ENCODE data around the gene NFATC1.

The NFATC1 gene

DNA sequence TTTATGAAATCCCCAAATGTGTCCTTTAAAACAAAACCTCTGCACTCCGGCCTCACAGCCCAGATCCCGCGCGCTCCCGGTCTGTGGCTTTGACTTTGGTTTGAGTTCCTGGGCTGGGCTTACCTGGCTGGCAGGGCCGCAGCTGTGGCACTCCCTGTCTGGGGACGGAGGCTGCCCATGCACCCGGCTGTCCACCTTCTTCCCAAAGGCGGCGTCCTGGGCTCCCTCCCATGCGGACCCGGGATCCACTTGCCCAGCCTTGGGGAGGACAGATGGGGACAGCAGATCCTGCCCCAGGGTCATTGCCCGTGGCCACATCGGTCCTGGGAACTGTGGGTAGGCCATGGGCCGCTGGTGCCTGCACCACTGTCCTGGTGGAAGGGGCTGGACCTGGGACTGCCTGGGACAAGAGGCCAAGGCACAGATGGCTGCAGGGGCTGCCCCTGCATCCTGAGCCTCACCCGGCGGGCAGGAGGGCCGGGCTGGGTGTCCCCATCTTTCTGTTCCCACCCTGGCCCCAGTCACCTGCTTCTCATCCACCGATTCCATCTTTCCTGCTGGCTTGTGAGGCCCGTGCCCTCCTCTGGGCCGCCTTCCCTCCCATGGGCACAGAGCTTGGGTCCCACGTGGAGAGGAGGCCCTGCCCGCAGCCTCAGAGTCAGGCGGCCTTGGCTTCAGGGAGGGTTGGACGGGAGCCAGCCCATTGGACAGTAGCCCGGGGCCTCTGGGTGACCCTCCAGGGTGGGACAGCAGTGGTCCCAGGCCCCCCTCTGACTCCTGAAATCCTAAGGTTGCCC is 27.7 kb downstream of the NFATC1 start:
- Histone ChIP-seq H3K9me2 (replicated peaks; ENCODE audit: control insufficient read depth, low read length) (no peaks in the 10 kb centered on the region), H3K79me2 (ENCODE audit: control insufficient read depth, low read length) (peaks cover 50% of the 10 kb centered on the region), H3K4me3 (ENCODE audit: low read length) (no peak overlapping the region), H3K36me3 (ENCODE audit: control insufficient read depth, low read length) (peaks cover 15% of the 10 kb centered on the region), H3K27me3 (ENCODE audit: control insufficient read depth, low read length) (no peaks in the 10 kb centered on the region), H4K20me1 (ENCODE audit: control insufficient read depth, insufficient read depth, low read depth, low read length) (peaks cover 2% of the 10 kb centered on the region; the same call in 1 of the 2 replicates), H3K27ac (ENCODE audit: low read depth, low read length) (no peak overlapping the region), H3K9me3 (ENCODE audit: control insufficient read depth, insufficient read depth, low read length) (no peaks in the 10 kb centered on the region), H3K4me1 (ENCODE audit: control insufficient read depth, low read length) (no peaks in the 10 kb centered on the region), H3F3A (ENCODE audit: control insufficient read depth, insufficient read depth) (no peaks in the 10 kb centered on the region), H3K4me2 (ENCODE audit: low read length) (no peak overlapping the region)
- TF ChIP-seq, protein P1, sequence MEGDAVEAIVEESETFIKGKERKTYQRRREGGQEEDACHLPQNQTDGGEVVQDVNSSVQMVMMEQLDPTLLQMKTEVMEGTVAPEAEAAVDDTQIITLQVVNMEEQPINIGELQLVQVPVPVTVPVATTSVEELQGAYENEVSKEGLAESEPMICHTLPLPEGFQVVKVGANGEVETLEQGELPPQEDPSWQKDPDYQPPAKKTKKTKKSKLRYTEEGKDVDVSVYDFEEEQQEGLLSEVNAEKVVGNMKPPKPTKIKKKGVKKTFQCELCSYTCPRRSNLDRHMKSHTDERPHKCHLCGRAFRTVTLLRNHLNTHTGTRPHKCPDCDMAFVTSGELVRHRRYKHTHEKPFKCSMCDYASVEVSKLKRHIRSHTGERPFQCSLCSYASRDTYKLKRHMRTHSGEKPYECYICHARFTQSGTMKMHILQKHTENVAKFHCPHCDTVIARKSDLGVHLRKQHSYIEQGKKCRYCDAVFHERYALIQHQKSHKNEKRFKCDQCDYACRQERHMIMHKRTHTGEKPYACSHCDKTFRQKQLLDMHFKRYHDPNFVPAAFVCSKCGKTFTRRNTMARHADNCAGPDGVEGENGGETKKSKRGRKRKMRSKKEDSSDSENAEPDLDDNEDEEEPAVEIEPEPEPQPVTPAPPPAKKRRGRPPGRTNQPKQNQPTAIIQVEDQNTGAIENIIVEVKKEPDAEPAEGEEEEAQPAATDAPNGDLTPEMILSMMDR (IDR thresholded peaks at IDR 0.05; ENCODE audit: low read depth, low read length, poor library complexity, severe bottlenecking) = no peak
- no peak for TF ChIP-seq EZH2phosphoT487 (IDR thresholded peaks at IDR 0.05; ENCODE audit: borderline replicate concordance, low read length)

DNA sequence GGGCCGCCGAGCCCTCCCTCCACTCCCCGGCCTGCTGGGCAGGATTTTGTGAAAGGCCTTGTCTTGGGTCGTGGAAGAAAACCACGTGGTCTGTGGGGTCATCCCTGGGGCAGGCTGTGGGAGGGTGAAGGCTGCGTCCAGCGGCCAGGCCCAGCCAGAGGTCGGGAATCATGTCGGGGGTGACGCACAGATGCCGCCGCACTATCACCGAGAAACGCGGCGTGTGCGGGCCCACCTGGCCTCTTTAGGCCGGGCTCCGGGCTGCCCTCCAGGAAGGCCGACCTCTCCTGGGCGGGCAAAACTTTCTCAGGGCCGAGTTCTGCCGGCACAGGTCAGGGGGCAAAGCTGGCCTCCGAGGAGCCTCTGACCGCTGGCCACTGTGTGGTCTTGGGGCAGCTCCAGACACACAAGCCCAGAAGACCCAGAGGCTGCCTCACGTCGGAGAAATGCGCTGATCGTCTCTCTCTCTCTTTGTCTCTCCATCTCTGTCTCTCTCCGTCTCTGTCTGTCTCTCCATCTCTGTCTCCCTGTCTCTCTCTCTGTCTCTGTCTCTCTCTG is 28.4 kb downstream of the NFATC1 start:
- Histone ChIP-seq H3K27me3 (ENCODE audit: control insufficient read depth, low read length) (no peaks in the 10 kb centered on the region), H3K4me2 (ENCODE audit: low read length) (no peak overlapping the region), H3K4me3 (ENCODE audit: low read length) (no peak overlapping the region), H3K9me3 (ENCODE audit: control insufficient read depth, insufficient read depth, low read length) (no peaks in the 10 kb centered on the region), H3F3A (ENCODE audit: control insufficient read depth, insufficient read depth) (no peaks in the 10 kb centered on the region), H3K36me3 (ENCODE audit: control insufficient read depth, low read length) (peaks cover 15% of the 10 kb centered on the region), H3K79me2 (ENCODE audit: control insufficient read depth, low read length) (peaks cover 50% of the 10 kb centered on the region), H3K4me1 (ENCODE audit: control insufficient read depth, low read length) (no peaks in the 10 kb centered on the region), H3K9me2 (replicated peaks; ENCODE audit: control insufficient read depth, low read length) (no peaks in the 10 kb centered on the region), H4K20me1 (ENCODE audit: control insufficient read depth, insufficient read depth, low read depth, low read length) (peaks cover 2% of the 10 kb centered on the region; the same call in 1 of the 2 replicates), H3K27ac (ENCODE audit: low read depth, low read length) (no peak overlapping the region)
- no peak for TF ChIP-seq EZH2phosphoT487 (IDR thresholded peaks at IDR 0.05; ENCODE audit: borderline replicate concordance, low read length)
- TF ChIP-seq, protein P1 (IDR thresholded peaks at IDR 0.05; ENCODE audit: low read depth, low read length, poor library complexity, severe bottlenecking) = no peak

DNA sequence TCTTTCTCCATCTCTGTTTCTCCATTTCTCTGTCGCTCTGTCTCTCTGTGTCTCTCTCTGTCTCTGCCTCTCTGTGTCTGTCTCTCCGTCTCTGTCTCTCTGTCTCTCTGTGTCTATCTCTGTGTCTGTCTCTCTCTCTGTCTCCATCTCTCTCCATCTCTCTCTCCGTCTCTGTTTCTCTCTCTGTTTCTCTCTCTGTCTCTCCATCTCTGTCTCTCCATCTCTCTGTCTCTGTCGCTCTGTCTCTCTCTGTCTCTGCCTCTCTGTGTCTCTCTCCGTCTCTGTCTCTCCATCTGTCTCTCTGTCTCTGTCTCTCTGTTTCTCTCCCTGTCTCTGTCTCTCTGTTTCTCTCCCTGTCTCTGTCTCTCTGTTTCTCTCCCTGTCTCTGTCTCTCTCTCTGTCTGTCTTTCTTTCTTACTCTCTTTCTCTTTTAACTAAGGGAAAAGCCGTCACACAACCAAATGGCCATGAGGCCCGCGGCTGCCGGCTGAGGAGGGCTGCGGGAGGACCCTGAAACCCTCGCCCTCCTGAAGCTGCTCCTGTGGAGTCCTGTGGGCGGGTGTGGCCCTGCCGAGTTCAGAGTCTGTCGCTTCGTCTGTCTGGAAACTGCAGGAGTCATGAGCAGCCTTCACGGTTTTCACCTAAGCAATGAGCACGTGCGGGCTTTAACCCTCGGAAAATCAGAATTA is 29.3 kb downstream of the NFATC1 start:
- Histone ChIP-seq H3K27me3 (ENCODE audit: control insufficient read depth, low read length) (no peaks in the 10 kb centered on the region), H3K36me3 (ENCODE audit: control insufficient read depth, low read length) (peaks cover 15% of the 10 kb centered on the region), H3K79me2 (ENCODE audit: control insufficient read depth, low read length) (peaks cover 49% of the 10 kb centered on the region), H3K9me2 (replicated peaks; ENCODE audit: control insufficient read depth, low read length) (no peaks in the 10 kb centered on the region), H4K20me1 (ENCODE audit: control insufficient read depth, insufficient read depth, low read depth, low read length) (peaks cover 2% of the 10 kb centered on the region; the same call in 1 of the 2 replicates), H3K9me3 (ENCODE audit: control insufficient read depth, insufficient read depth, low read length) (no peaks in the 10 kb centered on the region), H3F3A (ENCODE audit: control insufficient read depth, insufficient read depth) (no peaks in the 10 kb centered on the region), H3K4me2 (ENCODE audit: low read length) (no peak overlapping the region), H3K4me1 (ENCODE audit: control insufficient read depth, low read length) (no peaks in the 10 kb centered on the region), H3K27ac (ENCODE audit: low read depth, low read length) (no peak overlapping the region), H3K4me3 (ENCODE audit: low read length) (no peak overlapping the region)
- TF ChIP-seq, protein P1 (IDR thresholded peaks at IDR 0.05; ENCODE audit: low read depth, low read length, poor library complexity, severe bottlenecking) = no peak
- TF ChIP-seq EZH2phosphoT487 (IDR thresholded peaks at IDR 0.05; ENCODE audit: borderline replicate concordance, low read length) = no peak
